Right lobe of liver (tissue), 4 donors: ENCODE data around the gene ASXL1.

ENCODE experiments used
- CTCF ChIP-seq, 4 donors: fragments of 200-600 bp in 3 of 4; fragments of 450-650 bp in 1 of 4; IDR thresholded peaks; one replicate each; pipeline versions ENCODE4 v1.5.1 to v1.8.0; 2016 to 2022; ENCODE audit warnings: antibody characterized with exemption in 4 of 4, mild to moderate bottlenecking in 2 of 4
- POLR2A ChIP-seq: fragments of 450-650 bp; IDR thresholded peaks from one replicate; pipeline ENCODE4 v1.6.1; 2017; ENCODE audit warnings: antibody characterized with exemption, mild to moderate bottlenecking
- donor health status: DM: no; HTN: no; CAD: no.
- donor health status: DM: no; HTN: no; CAD: no.
- donor health status: DM: no; HTN: yes; CAD: no.

- TF ChIP-seq POLR2A (no peak), CTCF (IDR thresholded peaks at IDR 0.05) (no peak)
These were observed 27.4 kb downstream of the ASXL1 start for GRCh38 chr20:32385541-32385940.
